ENCODE data around the gene RAI1.
A peak's percentile ranks its signal among the peaks of the same experiment; 100 is the strongest.

RAI1 gene

GRCh38 chr17:17845046-17845775 lies 164.0 kb downstream of the RAI1 start:
- Histone ChIP-seq H3K9me3 (ENCODE audit: control insufficient read depth, low read length) (no peaks in the 10 kb centered on the region), H3K27ac (ENCODE audit: insufficient read depth, low read length, poor library complexity, severe bottlenecking) (no peak overlapping the region), H3K4me3 (ENCODE audit: insufficient read depth, low read depth, low read length, poor library complexity, severe bottlenecking) (no peak overlapping the region), H3K27me3 (replicated peaks; ENCODE audit: control insufficient read depth, insufficient read depth, low read length, poor library complexity, severe bottlenecking) (no peaks in the 10 kb centered on the region), H3K36me3 (ENCODE audit: control insufficient read depth, insufficient read depth, low read length) (no peaks in the 10 kb centered on the region), H3K4me1 (ENCODE audit: control insufficient read depth, insufficient read depth, low read length, poor library complexity, severe bottlenecking) (peaks cover 29% of the 10 kb centered on the region)
- no peak for DNase-seq

- Histone ChIP-seq H3K36me3 (ENCODE audit: control insufficient read depth, insufficient read depth, low read length) (no peaks in the 10 kb centered on the region), H3K27ac (ENCODE audit: insufficient read depth, low read length, poor library complexity, severe bottlenecking) (no peak overlapping the region), H3K4me1 (ENCODE audit: control insufficient read depth, insufficient read depth, low read length, poor library complexity, severe bottlenecking) (peaks cover 36% of the 10 kb centered on the region), H3K9me3 (ENCODE audit: control insufficient read depth, low read length) (no peaks in the 10 kb centered on the region), H3K27me3 (replicated peaks; ENCODE audit: control insufficient read depth, insufficient read depth, low read length, poor library complexity, severe bottlenecking) (no peaks in the 10 kb centered on the region), H3K4me3 (ENCODE audit: insufficient read depth, low read depth, low read length, poor library complexity, severe bottlenecking) (no peak overlapping the region)
- DNase-seq: no peak
Measured at GRCh38 chr17:17846003-17846402, 164.7 kb downstream of the RAI1 start.

- Histone ChIP-seq H3K9me3 (ENCODE audit: control insufficient read depth, low read length) (no peaks in the 10 kb centered on the region), H3K27me3 (replicated peaks; ENCODE audit: control insufficient read depth, insufficient read depth, low read length, poor library complexity, severe bottlenecking) (no peaks in the 10 kb centered on the region), H3K4me1 (ENCODE audit: control insufficient read depth, insufficient read depth, low read length, poor library complexity, severe bottlenecking) (peaks cover 36% of the 10 kb centered on the region), H3K27ac (ENCODE audit: insufficient read depth, low read length, poor library complexity, severe bottlenecking) (no peak overlapping the region), H3K4me3 (ENCODE audit: insufficient read depth, low read depth, low read length, poor library complexity, severe bottlenecking) (no peak overlapping the region), H3K36me3 (ENCODE audit: control insufficient read depth, insufficient read depth, low read length) (no peaks in the 10 kb centered on the region)
- no peak for DNase-seq
Measured at GRCh38 chr17:17846645-17847044, 165.4 kb downstream of the RAI1 start.

- H3K36me3 ChIP-seq (ENCODE audit: control insufficient read depth, insufficient read depth, low read length): no peaks in the 10 kb centered on the region
Measured at GRCh38 chr17:17847118-17847689, 165.9 kb downstream of the RAI1 start.

GRCh38 chr17:17847726-17848125 lies 166.5 kb downstream of the RAI1 start:
- no peak overlapping the region for H3K4me3 ChIP-seq (ENCODE audit: insufficient read depth, low read depth, low read length, poor library complexity, severe bottlenecking)
- peaks cover 36% of the 10 kb centered on the region for H3K4me1 ChIP-seq (ENCODE audit: control insufficient read depth, insufficient read depth, low read length, poor library complexity, severe bottlenecking)
- no peak overlapping the region for H3K27ac ChIP-seq (ENCODE audit: insufficient read depth, low read length, poor library complexity, severe bottlenecking)
- no peaks in the 10 kb centered on the region for H3K36me3 ChIP-seq (ENCODE audit: control insufficient read depth, insufficient read depth, low read length)
- DNase-seq: no peak
- H3K27me3 ChIP-seq (replicated peaks; ENCODE audit: control insufficient read depth, insufficient read depth, low read length, poor library complexity, severe bottlenecking): no peaks in the 10 kb centered on the region
- H3K9me3 ChIP-seq (ENCODE audit: control insufficient read depth, low read length): no peaks in the 10 kb centered on the region

More at GRCh38 chr17:17847118-17847689, 165.9 kb downstream of the RAI1 start:
- no peak for DNase-seq
- H3K9me3 ChIP-seq (ENCODE audit: control insufficient read depth, low read length): no peaks in the 10 kb centered on the region
- peaks cover 36% of the 10 kb centered on the region for H3K4me1 ChIP-seq (ENCODE audit: control insufficient read depth, insufficient read depth, low read length, poor library complexity, severe bottlenecking)
- no peaks in the 10 kb centered on the region for H3K27me3 ChIP-seq (replicated peaks; ENCODE audit: control insufficient read depth, insufficient read depth, low read length, poor library complexity, severe bottlenecking)
- H3K4me3 ChIP-seq (ENCODE audit: insufficient read depth, low read depth, low read length, poor library complexity, severe bottlenecking): no peak overlapping the region
- no peak overlapping the region for H3K27ac ChIP-seq (ENCODE audit: insufficient read depth, low read length, poor library complexity, severe bottlenecking)

GRCh38 chr17:17848311-17849082 lies 167.2 kb downstream of the RAI1 start:
- no peaks in the 10 kb centered on the region for H3K27me3 ChIP-seq (replicated peaks; ENCODE audit: control insufficient read depth, insufficient read depth, low read length, poor library complexity, severe bottlenecking)
- H3K4me1 ChIP-seq (ENCODE audit: control insufficient read depth, insufficient read depth, low read length, poor library complexity, severe bottlenecking): peaks cover 36% of the 10 kb centered on the region
- no peak overlapping the region for H3K4me3 ChIP-seq (ENCODE audit: insufficient read depth, low read depth, low read length, poor library complexity, severe bottlenecking)
- peak overlapping the region; percentile 50 for H3K27ac ChIP-seq (ENCODE audit: insufficient read depth, low read length, poor library complexity, severe bottlenecking)
- DNase-seq: no peak
- H3K36me3 ChIP-seq (ENCODE audit: control insufficient read depth, insufficient read depth, low read length): no peaks in the 10 kb centered on the region
- no peaks in the 10 kb centered on the region for H3K9me3 ChIP-seq (ENCODE audit: control insufficient read depth, low read length)

GRCh38 chr17:17849147-17849820 lies 168.0 kb downstream of the RAI1 start:
- no peaks in the 10 kb centered on the region for H3K36me3 ChIP-seq (ENCODE audit: control insufficient read depth, insufficient read depth, low read length)
- H3K27ac ChIP-seq (ENCODE audit: insufficient read depth, low read length, poor library complexity, severe bottlenecking): peak overlapping the region; percentile 80
- H3K9me3 ChIP-seq (ENCODE audit: control insufficient read depth, low read length): no peaks in the 10 kb centered on the region
- no peak overlapping the region for H3K4me3 ChIP-seq (ENCODE audit: insufficient read depth, low read depth, low read length, poor library complexity, severe bottlenecking)
- peak; percentile 67 to 73 (median 71) for DNase-seq
- H3K4me1 ChIP-seq (ENCODE audit: control insufficient read depth, insufficient read depth, low read length, poor library complexity, severe bottlenecking): peaks cover 36% of the 10 kb centered on the region
- no peaks in the 10 kb centered on the region for H3K27me3 ChIP-seq (replicated peaks; ENCODE audit: control insufficient read depth, insufficient read depth, low read length, poor library complexity, severe bottlenecking)

- H3K27me3 ChIP-seq (replicated peaks; ENCODE audit: control insufficient read depth, insufficient read depth, low read length, poor library complexity, severe bottlenecking): no peaks in the 10 kb centered on the region
- peak; percentile 46 to 55 (median 52) for DNase-seq
- no peaks in the 10 kb centered on the region for H3K9me3 ChIP-seq (ENCODE audit: control insufficient read depth, low read length)
- H3K4me3 ChIP-seq (ENCODE audit: insufficient read depth, low read depth, low read length, poor library complexity, severe bottlenecking): no peak overlapping the region
- H3K36me3 ChIP-seq (ENCODE audit: control insufficient read depth, insufficient read depth, low read length): no peaks in the 10 kb centered on the region
- H3K4me1 ChIP-seq (ENCODE audit: control insufficient read depth, insufficient read depth, low read length, poor library complexity, severe bottlenecking): peaks cover 36% of the 10 kb centered on the region
- H3K27ac ChIP-seq (ENCODE audit: insufficient read depth, low read length, poor library complexity, severe bottlenecking): peak overlapping the region; percentile 80
Measured at GRCh38 chr17:17849845-17850373, 168.7 kb downstream of the RAI1 start.

GRCh38 chr17:17851103-17852002 lies 170.1 kb downstream of the RAI1 start:
- Histone ChIP-seq H3K27ac (ENCODE audit: insufficient read depth, low read length, poor library complexity, severe bottlenecking) (peak overlapping the region; percentile 22), H3K4me3 (ENCODE audit: insufficient read depth, low read depth, low read length, poor library complexity, severe bottlenecking) (no peak overlapping the region), H3K27me3 (replicated peaks; ENCODE audit: control insufficient read depth, insufficient read depth, low read length, poor library complexity, severe bottlenecking) (no peaks in the 10 kb centered on the region), H3K36me3 (ENCODE audit: control insufficient read depth, insufficient read depth, low read length) (no peaks in the 10 kb centered on the region), H3K4me1 (ENCODE audit: control insufficient read depth, insufficient read depth, low read length, poor library complexity, severe bottlenecking) (peaks cover 36% of the 10 kb centered on the region), H3K9me3 (ENCODE audit: control insufficient read depth, low read length) (no peaks in the 10 kb centered on the region)
- DNase-seq: no peak
